ENCODE measurements around the gene LCN6. TPM values are rescaled to one million over a fixed set of nuclear protein-coding genes. Genes with fewer than 3 reads are reported as not detected.
"Not testable (repeated sequence)": the region's sequence is repeated elsewhere in the genome, so short reads cannot be mapped to it uniquely, and the experiment has no call there.

Gene LCN6, protein sequence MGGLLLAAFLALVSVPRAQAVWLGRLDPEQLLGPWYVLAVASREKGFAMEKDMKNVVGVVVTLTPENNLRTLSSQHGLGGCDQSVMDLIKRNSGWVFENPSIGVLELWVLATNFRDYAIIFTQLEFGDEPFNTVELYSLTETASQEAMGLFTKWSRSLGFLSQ
- total RNA-seq (2014; rRNA removed; shearing (Covaris generic)): not detected in 2 replicates
- polyA plus RNA-seq (2014; cell fraction: nucleus; rRNA removed): not detected in 2 replicates

- DNase-seq (ENCODE audit: extremely low read depth, low read depth): no peak
These were observed at the start of gene LCN6 for GRCh38 chr9:136748201-136748600. Gene LCN6, minus strand, starts transcription at chr9:136748525. Its CDS starts 42 bp downstream, at chr9:136748483.

DNA sequence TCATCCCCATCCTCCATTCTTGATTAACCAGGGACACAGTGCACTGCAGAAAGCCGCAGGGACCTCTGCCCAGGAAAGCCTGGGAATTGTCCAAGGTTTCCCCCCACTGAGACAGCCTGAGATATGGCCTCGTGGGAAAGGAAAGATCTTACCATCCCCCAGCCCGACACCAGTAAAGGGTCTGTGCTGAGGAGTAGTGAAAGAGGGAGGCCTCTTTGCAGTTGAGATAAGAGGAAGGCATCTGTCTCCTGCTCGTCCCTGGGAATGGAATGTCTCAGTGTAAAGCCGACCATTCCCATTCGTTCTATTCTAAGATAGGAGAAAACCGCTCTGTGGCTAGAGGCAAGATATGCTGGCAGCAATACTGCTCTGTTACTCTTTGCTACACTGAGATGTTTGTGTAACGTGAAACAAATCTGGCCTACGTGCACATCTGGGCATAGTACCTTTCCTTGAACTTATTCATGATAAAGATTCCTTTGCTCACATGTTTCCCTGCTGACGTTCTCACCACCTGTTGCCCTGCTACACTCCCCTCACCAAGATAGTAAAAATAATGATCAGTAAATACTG is 48.5 kb upstream of the LCN6 start:
- DNase-seq (ENCODE audit: extremely low read depth, low read depth): not testable (repeated sequence)

- no peak for DNase-seq (ENCODE audit: extremely low read depth, low read depth)
These were observed 48.0 kb upstream of the LCN6 start, which contains the start of gene CCDC183 for GRCh38 chr9:136796238-136796774. Gene CCDC183, plus strand, starts transcription at chr9:136796338. Its CDS starts 60 bp downstream, at chr9:136796398.

DNA sequence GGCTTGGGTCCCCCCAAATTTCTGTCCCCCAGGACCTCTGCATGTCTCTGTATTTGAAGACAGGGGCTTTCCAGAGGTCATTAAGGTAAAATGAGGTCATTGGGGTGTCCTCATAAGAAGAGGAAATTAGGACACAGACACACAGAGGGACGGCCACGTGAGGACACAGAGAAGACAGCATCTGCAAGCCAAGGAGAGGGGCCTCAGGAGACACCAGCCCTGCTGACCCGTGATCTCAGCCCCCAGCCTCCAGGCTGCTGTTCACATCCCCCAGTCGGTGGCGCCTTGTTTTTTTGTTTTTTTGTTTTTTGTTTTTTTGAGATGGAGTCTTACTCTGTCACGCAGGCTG is 46.6 kb upstream of the LCN6 start:
- DNase-seq (ENCODE audit: extremely low read depth, low read depth): no peak

- no peak for DNase-seq (ENCODE audit: extremely low read depth, low read depth)
These were observed 46.1 kb upstream of the LCN6 start for GRCh38 chr9:136794281-136794999.

DNA sequence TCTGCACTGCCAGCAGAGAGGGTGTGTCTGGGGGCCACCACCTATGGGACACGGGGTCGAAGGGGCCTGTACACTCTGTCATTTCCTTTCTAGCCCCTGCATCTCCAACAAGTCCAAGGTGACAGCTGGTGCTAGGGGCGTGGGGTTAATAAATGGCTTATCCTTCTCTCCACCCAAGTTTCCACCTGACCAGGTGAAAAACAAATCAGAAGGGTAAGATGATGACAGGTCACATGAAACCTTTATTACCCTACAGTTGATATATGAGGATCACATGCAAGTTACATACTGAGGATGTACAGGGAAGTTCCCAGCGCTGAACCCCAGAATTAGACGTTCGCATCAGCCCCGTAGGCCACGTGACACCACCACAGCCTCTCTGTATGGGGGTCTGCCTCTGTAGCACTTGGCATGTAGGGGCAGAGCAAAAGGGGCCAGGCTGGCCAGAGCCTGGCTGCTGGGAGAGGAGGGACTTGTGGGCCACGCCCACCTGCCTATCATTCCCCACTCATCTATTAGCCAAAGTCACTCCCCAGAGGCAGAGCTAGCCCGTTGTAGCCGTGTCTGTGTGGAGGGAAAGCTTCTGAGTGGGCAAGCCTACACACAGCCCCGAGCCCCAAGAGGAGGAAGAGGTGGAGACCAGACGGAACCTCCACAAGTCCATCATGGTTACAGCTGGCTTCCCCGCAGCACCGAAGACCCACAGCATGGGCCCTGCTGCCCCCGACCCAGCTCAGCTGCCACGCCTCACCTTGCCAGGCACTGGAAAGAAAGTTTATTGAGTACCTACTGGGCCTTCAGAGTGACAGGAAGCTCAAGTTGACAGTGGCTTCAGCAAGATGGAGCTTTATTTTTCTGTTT is 45.0 kb upstream of the LCN6 start:
- DNase-seq (ENCODE audit: extremely low read depth, low read depth): no peak

DNA sequence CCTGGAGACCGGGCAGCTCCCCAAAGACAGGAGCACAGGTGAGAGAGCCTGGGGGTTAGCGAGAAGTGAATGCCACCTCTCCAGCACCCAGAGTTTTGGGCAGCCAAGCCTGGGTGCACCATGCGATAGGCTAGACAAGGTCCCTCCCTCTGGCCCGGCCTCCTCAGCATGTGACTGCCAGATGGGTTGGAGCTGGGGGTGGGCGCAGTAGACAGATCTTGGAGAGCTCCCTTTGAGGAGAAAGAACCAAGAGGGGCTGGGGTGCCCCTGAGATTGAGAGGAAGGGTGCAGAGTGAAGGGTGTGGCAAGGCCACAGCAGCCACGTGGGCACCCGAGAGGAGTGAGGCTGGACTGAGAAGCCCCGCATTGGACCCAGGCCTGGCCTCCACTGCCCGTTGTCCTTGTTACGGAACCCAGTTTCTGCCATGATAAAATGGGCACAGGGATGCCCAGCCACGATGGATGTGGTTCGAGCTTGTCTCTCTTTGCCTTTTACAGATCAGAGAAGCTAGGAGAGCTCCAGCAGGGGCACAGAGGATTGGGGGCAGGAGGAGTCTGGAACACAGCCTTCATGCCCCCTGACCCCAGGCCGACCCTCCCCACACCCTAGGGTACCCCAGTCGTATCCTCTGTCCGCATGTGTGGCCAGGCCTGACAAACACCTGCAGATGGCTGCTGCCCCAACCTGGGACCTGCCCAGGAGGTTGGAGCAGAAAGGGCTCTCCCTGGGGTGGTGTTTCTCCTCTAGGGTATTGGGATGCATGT is 44.2 kb upstream of the LCN6 start:
- DNase-seq (ENCODE audit: extremely low read depth, low read depth): no peak

GRCh38 chr9:136791516-136792276 is 43.4 kb upstream of the LCN6 start:
- DNase-seq (ENCODE audit: extremely low read depth, low read depth): no peak

GRCh38 chr9:136790640-136791515 is 42.6 kb upstream of the LCN6 start, which contains the start of gene TMEM141:
Gene TMEM141, plus strand, starts transcription at chr9:136791344. Its CDS starts 27 bp downstream, at chr9:136791371.
- DNase-seq (ENCODE audit: extremely low read depth, low read depth): peak; percentile 99

- DNase-seq (ENCODE audit: extremely low read depth, low read depth): no peak
These were observed 41.2 kb upstream of the LCN6 start for GRCh38 chr9:136789523-136789937.

- not testable (repeated sequence) for DNase-seq (ENCODE audit: extremely low read depth, low read depth)
These were observed 40.6 kb upstream of the LCN6 start for GRCh38 chr9:136788644-136789522.

GRCh38 chr9:136787690-136788400 is 39.5 kb upstream of the LCN6 start:
- DNase-seq (ENCODE audit: extremely low read depth, low read depth): peak; percentile 69

DNA sequence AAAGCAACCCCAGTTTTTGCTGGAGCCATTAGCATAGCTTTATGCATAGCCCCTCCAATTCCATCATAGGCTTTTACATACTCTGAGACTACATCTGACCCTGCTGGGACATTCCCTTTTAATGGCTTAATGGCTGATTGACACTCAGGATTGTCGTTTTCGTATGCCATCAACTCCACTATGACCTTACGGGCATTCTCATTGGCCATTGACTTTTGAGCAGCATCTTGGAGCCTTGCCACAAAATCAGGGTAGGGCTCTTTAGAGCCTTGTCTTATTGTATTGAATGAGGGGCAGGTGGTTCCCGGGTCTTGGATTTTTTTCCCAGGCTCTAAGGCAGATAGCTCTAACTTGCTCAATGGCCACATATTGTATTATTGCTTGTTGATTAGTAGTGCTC is 38.7 kb upstream of the LCN6 start:
- DNase-seq (ENCODE audit: extremely low read depth, low read depth): not testable (repeated sequence)

DNA sequence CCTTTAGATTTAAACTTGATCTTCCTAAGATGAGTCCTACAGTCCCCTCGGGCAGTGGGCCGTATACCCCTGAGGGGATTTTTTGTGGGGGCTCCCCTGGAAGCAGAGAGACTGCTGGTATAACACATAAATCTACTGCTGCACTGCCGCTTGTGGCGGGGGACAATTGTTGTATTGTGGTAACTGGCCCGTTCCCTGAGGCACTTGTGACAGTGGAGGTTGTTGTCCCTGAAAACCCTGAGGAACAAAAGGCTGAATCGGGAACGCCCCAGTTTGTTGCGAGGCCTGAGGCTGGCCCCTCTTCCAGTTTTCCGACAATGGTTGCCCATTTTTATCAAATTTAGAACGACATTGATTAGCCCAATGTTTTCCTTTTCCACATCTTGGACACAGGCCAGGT is 38.1 kb upstream of the LCN6 start:
- DNase-seq (ENCODE audit: extremely low read depth, low read depth): no peak

DNA sequence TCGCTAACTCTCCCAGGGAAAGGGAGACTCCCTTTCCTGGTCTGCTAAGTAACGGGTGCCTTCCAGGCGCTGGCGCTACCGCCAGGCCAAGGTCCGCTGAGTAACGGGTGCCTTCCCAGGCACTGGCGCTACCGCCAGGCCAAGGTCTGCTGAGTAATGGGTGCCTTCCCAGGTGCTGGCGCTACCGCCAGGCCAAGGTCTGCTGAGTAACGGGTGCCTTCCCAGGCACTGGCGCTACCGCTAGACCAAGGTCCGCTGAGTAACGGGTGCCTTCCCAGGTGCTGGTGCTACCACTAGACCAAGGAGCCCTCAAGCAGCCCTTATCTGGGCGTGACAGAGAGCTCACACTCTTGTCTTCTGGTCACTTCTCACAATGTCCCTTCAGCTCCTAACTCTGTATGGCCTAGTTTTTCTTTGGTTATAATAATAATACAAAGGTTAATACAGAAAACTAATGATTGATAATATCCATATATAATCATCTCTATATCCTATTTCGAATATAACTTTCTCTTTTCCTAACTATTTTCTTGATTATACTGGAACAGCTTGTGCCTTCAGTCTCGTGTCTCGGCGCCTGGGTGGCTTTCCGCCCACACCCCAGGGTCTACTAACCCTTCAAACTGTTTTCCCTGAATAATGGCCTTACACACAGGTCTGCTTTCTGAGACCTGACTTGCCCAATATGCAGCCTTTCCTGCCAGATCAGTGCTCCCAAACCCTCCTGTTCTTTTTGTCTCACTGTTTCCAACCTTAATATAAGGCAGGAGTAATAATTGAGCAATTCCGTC is 37.4 kb upstream of the LCN6 start:
- not testable (repeated sequence) for DNase-seq (ENCODE audit: extremely low read depth, low read depth)

- no peak for DNase-seq (ENCODE audit: extremely low read depth, low read depth)
These were observed 36.7 kb upstream of the LCN6 start for GRCh38 chr9:136784997-136785361.

All from NCI-H460 (cell line).